ENCODE data around the gene SLC35F3.

The SLC35F3 gene

DNA sequence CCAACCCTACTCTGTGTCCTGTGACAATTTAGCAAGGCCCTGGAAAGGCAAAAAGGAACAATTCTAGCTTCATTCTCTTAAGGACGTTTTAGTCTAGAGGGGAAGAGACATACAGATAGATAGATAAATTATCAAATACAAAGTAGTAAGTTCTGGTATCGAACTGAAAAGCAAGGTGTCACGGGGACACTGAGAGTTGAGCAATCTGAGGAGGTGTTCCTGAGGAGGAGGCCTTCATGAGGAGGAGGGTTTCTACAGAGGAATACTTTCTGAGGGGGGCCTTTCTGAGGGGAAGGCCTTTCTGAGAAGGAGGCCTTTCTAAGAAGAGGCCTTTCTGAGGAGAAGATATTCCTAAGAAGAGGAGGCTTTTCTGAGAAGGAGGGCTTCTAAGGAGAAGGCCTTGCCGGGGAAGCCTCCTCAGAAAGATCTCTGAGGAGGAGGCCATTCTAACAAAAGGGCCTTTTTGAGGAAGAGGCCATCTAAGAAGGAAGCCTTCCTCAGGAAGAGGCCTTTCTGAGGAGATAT is 312.9 kb downstream of the SLC35F3 start:
- Histone ChIP-seq H3K27me3 (ENCODE audit: control insufficient read depth in 1 of 2, insufficient read depth in 2 of 2, low read length in 2 of 2) (peaks cover 6 to 21% of the 10 kb centered on the region in 2 donors), H3K4me3 (ENCODE audit: low read depth in 1 of 2, low read length in 2 of 2) (no peak overlapping the region), H3K4me1 (ENCODE audit: insufficient read depth, low read length) (no peaks in the 10 kb centered on the region), H3K27ac (ENCODE audit: low read depth, low read length) (no peak overlapping the region), H3K36me3 (ENCODE audit: insufficient read depth, low read length) (no peaks in the 10 kb centered on the region), H3K9ac (ENCODE audit: low read length) (no peak overlapping the region), H3K9me3 (ENCODE audit: low read length) (no peaks in the 10 kb centered on the region)

DNA sequence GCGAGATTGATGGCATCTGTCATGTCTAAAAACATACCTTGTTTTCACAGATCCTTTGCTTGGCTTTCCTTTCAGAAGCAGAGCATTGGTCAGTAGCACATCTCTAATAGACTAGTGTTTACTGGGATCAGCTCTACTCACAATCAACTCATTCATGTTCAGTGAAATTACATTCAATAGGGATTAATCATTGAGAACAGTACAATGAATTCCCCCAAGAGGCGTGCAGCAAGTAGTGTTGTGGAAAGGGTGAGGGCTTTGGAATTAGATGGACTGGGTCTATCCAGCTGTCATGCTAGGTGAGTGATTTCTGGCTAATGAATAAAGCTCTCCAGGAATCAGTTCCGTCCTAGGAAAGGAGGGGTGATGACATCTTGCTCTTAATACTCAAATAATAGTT is 313.6 kb downstream of the SLC35F3 start:
- Histone ChIP-seq H3K27me3 (ENCODE audit: control insufficient read depth in 1 of 2, insufficient read depth in 2 of 2, low read length in 2 of 2) (peaks cover 6 to 21% of the 10 kb centered on the region in 2 donors), H3K9ac (ENCODE audit: low read length) (no peak overlapping the region), H3K27ac (ENCODE audit: low read depth, low read length) (no peak overlapping the region), H3K9me3 (ENCODE audit: low read length) (no peaks in the 10 kb centered on the region), H3K4me1 (ENCODE audit: insufficient read depth, low read length) (no peaks in the 10 kb centered on the region), H3K36me3 (ENCODE audit: insufficient read depth, low read length) (no peaks in the 10 kb centered on the region), H3K4me3 (ENCODE audit: low read depth in 1 of 2, low read length in 2 of 2) (no peak overlapping the region)

DNA sequence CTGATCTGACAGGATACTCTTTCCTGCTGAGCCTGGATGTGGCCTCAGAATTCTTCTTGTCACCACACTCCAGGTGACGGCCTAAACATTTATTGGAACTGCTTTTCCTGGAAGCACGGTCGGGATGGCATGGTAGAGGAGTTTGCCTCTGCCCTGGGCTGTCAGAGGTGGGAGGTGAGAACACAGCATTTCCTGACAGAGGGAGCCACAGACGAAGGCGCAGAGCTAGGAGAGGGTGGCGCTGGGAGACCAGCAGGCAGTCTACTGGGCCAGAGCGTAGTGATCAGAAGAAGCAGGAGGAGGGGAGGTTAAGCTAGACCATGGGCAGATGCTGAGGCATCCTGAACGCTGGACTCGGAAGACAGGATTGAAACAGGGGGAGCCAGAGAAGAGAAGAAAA is 315.2 kb downstream of the SLC35F3 start:
- no peaks in the 10 kb centered on the region for H3K36me3 ChIP-seq (ENCODE audit: insufficient read depth, low read length)
- no peak overlapping the region for H3K27ac ChIP-seq (ENCODE audit: low read depth, low read length)
- H3K9me3 ChIP-seq (ENCODE audit: low read length) = no peaks in the 10 kb centered on the region
- no peak overlapping the region for H3K9ac ChIP-seq (ENCODE audit: low read length)
- peaks cover 6 to 13% of the 10 kb centered on the region in 2 donors for H3K27me3 ChIP-seq (ENCODE audit: control insufficient read depth in 1 of 2, insufficient read depth in 2 of 2, low read length in 2 of 2)
- H3K4me1 ChIP-seq (ENCODE audit: insufficient read depth, low read length) = no peaks in the 10 kb centered on the region
- H3K4me3 ChIP-seq (ENCODE audit: low read depth in 1 of 2, low read length in 2 of 2) = no peak overlapping the region

DNA sequence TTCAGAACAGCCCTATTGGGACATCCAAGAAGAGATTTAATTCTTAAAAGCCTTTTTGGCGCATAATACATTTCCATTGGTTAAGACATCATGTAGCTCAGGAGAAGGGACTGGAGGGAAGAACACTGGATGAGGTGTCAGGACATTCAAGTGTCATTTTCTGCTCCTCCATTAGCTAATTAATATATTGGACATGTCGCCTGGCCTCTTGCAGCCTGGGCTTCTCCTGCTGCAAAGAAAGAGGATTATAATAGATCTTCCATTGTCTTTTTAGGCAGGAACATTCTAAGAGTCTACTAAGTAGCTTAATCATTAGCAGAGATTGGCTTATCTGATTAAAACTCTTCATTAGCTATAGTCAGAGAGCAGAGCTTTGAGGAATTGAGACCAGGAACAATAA is 317.1 kb downstream of the SLC35F3 start:
- Histone ChIP-seq H3K27me3 (ENCODE audit: control insufficient read depth in 1 of 2, insufficient read depth in 2 of 2, low read length in 2 of 2) (no peaks in the 10 kb centered on the region), H3K9me3 (ENCODE audit: low read length) (no peaks in the 10 kb centered on the region), H3K27ac (ENCODE audit: low read depth, low read length) (no peak overlapping the region), H3K4me1 (ENCODE audit: insufficient read depth, low read length) (no peaks in the 10 kb centered on the region), H3K4me3 (ENCODE audit: low read depth in 1 of 2, low read length in 2 of 2) (no peak overlapping the region), H3K9ac (ENCODE audit: low read length) (no peak overlapping the region), H3K36me3 (ENCODE audit: insufficient read depth, low read length) (no peaks in the 10 kb centered on the region)

- Histone ChIP-seq H3K27ac (ENCODE audit: low read depth, low read length) (no peak overlapping the region), H3K36me3 (ENCODE audit: insufficient read depth, low read length) (no peaks in the 10 kb centered on the region), H3K9ac (ENCODE audit: low read length) (no peak overlapping the region), H3K9me3 (ENCODE audit: low read length) (no peaks in the 10 kb centered on the region), H3K4me1 (ENCODE audit: insufficient read depth, low read length) (no peaks in the 10 kb centered on the region), H3K27me3 (ENCODE audit: control insufficient read depth in 1 of 2, insufficient read depth in 2 of 2, low read length in 2 of 2) (no peaks in the 10 kb centered on the region), H3K4me3 (ENCODE audit: low read depth in 1 of 2, low read length in 2 of 2) (no peak overlapping the region)
Measured at GRCh38 chr1:234222561-234223280, 318.2 kb downstream of the SLC35F3 start.

DNA sequence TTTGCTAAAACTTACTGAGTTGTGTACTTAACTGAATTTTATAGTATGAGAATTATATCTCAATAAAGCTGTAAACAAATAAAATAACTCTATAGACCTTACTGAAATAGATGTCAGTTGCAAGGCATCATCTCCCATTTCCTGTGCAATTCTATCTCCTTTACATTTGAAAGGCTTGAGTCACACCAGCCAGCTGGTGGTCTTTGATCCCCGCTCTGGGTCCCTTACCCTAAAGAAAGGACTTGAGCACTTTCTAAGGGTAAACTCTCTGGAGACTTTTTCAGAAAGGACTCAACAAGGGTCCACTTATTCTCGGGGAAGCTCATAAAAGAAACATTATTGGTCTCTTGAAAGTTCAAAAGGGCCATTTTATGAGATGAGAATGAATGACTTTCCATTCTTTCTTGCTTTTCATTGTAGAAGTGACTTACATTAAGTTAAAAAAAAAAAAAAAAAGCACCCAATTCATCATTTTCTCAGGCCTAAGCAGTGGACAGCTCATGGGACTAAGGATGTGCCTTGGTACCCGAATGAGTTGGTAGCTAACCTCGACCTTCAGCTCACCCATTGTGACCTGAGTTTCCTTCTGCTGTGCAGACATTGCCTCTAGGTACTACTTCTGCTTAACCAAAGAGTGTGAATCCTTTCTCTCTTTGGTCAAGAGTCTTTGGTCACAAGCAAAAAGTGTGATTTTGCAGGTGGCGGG is 321.8 kb downstream of the SLC35F3 start:
- no peak overlapping the region for H3K4me3 ChIP-seq (ENCODE audit: low read depth in 1 of 2, low read length in 2 of 2)
- H3K36me3 ChIP-seq (ENCODE audit: insufficient read depth, low read length) = no peaks in the 10 kb centered on the region
- no peak overlapping the region for H3K27ac ChIP-seq (ENCODE audit: low read depth, low read length)
- no peaks in the 10 kb centered on the region for H3K9me3 ChIP-seq (ENCODE audit: low read length)
- H3K27me3 ChIP-seq (ENCODE audit: control insufficient read depth in 1 of 2, insufficient read depth in 2 of 2, low read length in 2 of 2) = no peaks in the 10 kb centered on the region
- no peak overlapping the region for H3K9ac ChIP-seq (ENCODE audit: low read length)
- H3K4me1 ChIP-seq (ENCODE audit: insufficient read depth, low read length) = no peaks in the 10 kb centered on the region

DNA sequence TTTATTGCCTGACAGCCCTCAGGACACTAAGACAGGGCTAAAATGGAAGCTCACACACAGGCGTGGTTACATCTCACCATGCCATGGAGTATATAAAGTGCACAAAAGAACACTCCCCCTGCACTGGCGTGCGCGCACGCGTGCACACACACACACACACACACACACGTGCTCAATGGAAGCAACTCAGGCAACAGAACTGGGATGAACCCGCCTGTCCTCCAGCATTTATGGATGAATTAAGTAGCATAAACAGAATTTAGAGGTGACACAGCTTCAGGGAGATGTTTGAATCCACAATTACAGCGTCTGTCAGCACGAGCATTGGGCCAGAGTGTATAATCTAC is 322.3 kb downstream of the SLC35F3 start:
- no peaks in the 10 kb centered on the region for H3K36me3 ChIP-seq (ENCODE audit: insufficient read depth, low read length)

GRCh38 chr1:234229581-234230387 is 325.3 kb downstream of the SLC35F3 start:
- no peaks in the 10 kb centered on the region for H3K36me3 ChIP-seq (ENCODE audit: insufficient read depth, low read length)
- no peaks in the 10 kb centered on the region for H3K9me3 ChIP-seq (ENCODE audit: low read length)
- no peak overlapping the region for H3K9ac ChIP-seq (ENCODE audit: low read length)
- H3K4me3 ChIP-seq (ENCODE audit: low read depth in 1 of 2, low read length in 2 of 2) = no peak overlapping the region
- H3K4me1 ChIP-seq (ENCODE audit: insufficient read depth, low read length) = no peaks in the 10 kb centered on the region
- no peak overlapping the region for H3K27ac ChIP-seq (ENCODE audit: low read depth, low read length)
- no peaks in the 10 kb centered on the region for H3K27me3 ChIP-seq (ENCODE audit: control insufficient read depth in 1 of 2, insufficient read depth in 2 of 2, low read length in 2 of 2)

More for the DNA sequence above, 322.3 kb downstream of the SLC35F3 start:
- H3K9me3 ChIP-seq (ENCODE audit: low read length) = no peaks in the 10 kb centered on the region
- H3K9ac ChIP-seq (ENCODE audit: low read length) = no peak overlapping the region
- H3K4me1 ChIP-seq (ENCODE audit: insufficient read depth, low read length) = no peaks in the 10 kb centered on the region
- H3K4me3 ChIP-seq (ENCODE audit: low read depth in 1 of 2, low read length in 2 of 2) = no peak overlapping the region
- no peak overlapping the region for H3K27ac ChIP-seq (ENCODE audit: low read depth, low read length)
- H3K27me3 ChIP-seq (ENCODE audit: control insufficient read depth in 1 of 2, insufficient read depth in 2 of 2, low read length in 2 of 2) = no peaks in the 10 kb centered on the region

DNA sequence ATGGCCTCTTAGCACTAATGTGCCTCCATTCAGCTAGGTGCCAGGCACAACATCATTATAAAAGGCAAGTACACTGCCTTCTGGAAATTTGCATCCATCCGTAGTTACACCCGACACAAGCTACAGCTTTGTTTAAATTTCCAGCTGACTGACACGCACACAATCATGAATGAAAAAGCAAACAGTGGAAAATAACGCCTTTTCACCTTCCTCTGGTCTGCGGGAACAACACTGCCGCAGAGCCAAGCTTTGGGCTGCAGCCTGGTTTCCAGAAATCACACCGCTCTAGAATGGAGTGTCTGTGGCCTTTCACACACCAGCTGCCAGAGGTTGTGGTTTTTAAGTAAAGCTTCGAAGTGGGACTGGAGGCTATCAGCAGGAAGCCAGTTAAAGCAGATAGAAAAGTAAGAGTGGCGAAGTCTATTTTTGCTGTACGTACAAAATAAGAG is 326.0 kb downstream of the SLC35F3 start:
- H3K27me3 ChIP-seq (ENCODE audit: control insufficient read depth in 1 of 2, insufficient read depth in 2 of 2, low read length in 2 of 2) = no peaks in the 10 kb centered on the region
- no peaks in the 10 kb centered on the region for H3K36me3 ChIP-seq (ENCODE audit: insufficient read depth, low read length)
- no peaks in the 10 kb centered on the region for H3K9me3 ChIP-seq (ENCODE audit: low read length)
- H3K4me3 ChIP-seq (ENCODE audit: low read depth in 1 of 2, low read length in 2 of 2) = no peak overlapping the region
- no peak overlapping the region for H3K9ac ChIP-seq (ENCODE audit: low read length)
- H3K27ac ChIP-seq (ENCODE audit: low read depth, low read length) = no peak overlapping the region
- no peaks in the 10 kb centered on the region for H3K4me1 ChIP-seq (ENCODE audit: insufficient read depth, low read length)

- H3K9ac ChIP-seq (ENCODE audit: low read length) = no peak overlapping the region
- no peaks in the 10 kb centered on the region for H3K4me1 ChIP-seq (ENCODE audit: insufficient read depth, low read length)
- no peaks in the 10 kb centered on the region for H3K27me3 ChIP-seq (ENCODE audit: control insufficient read depth in 1 of 2, insufficient read depth in 2 of 2, low read length in 2 of 2)
- H3K4me3 ChIP-seq (ENCODE audit: low read depth in 1 of 2, low read length in 2 of 2) = no peak overlapping the region
- no peak overlapping the region for H3K27ac ChIP-seq (ENCODE audit: low read depth, low read length)
- H3K9me3 ChIP-seq (ENCODE audit: low read length) = no peaks in the 10 kb centered on the region
- H3K36me3 ChIP-seq (ENCODE audit: insufficient read depth, low read length) = no peaks in the 10 kb centered on the region
Measured at GRCh38 chr1:234231061-234231892, 326.8 kb downstream of the SLC35F3 start.

GRCh38 chr1:234231893-234232276 is 327.4 kb downstream of the SLC35F3 start:
- no peaks in the 10 kb centered on the region for H3K9me3 ChIP-seq (ENCODE audit: low read length)
- H3K9ac ChIP-seq (ENCODE audit: low read length) = no peak overlapping the region
- H3K4me3 ChIP-seq (ENCODE audit: low read depth in 1 of 2, low read length in 2 of 2) = no peak overlapping the region
- H3K4me1 ChIP-seq (ENCODE audit: insufficient read depth, low read length) = no peaks in the 10 kb centered on the region
- H3K27ac ChIP-seq (ENCODE audit: low read depth, low read length) = no peak overlapping the region
- no peaks in the 10 kb centered on the region for H3K27me3 ChIP-seq (ENCODE audit: control insufficient read depth in 1 of 2, insufficient read depth in 2 of 2, low read length in 2 of 2)
- no peaks in the 10 kb centered on the region for H3K36me3 ChIP-seq (ENCODE audit: insufficient read depth, low read length)
